CD8-positive, alpha-beta memory T cell (primary cell): Measurements from ENCODE around the gene TCERG1. TPM values are rescaled to one million over a fixed set of nuclear protein-coding genes. Genes with fewer than 3 reads are reported as not detected.

Experiments
- CTCF ChIA-PET: fragments of 350-600 bp; sonication (Branson Sonifier 250); formaldehyde crosslinking; loops from one replicate; lab custom pipeline; 2021; ENCODE audit warnings: antibody characterized with exemption; lab: Charles Lee
- POLR2A ChIA-PET: fragments of 350-600 bp; sonication (Branson Sonifier 250); formaldehyde crosslinking; loops from one replicate; lab custom pipeline; 2021; ENCODE audit warnings: antibody characterized with exemption; lab: Charles Lee
- DNase-seq, 5 donors: peaks; one replicate each; pipeline versions ENCODE4 v3.0.0 to v3.0.0-alpha.2; 2020 to 2022; ENCODE audit warnings: mixed read lengths in 1 of 5
- H3K27ac ChIP-seq: one replicate; pipeline ENCODE4 v1.7.0; 2013; ENCODE audit warnings: low read depth, mild to moderate bottlenecking, low read length, moderate library complexity
- H3K27me3 ChIP-seq: 2 replicates; pipeline ENCODE4 v1.7.0; 2013; ENCODE audit warnings: low read length, mild to moderate bottlenecking; ENCODE audit not compliant: insufficient read depth, poor library complexity, severe bottlenecking
- H3K36me3 ChIP-seq: 2 replicates; pipeline ENCODE4 v1.7.0; 2013; ENCODE audit warnings: mild to moderate bottlenecking, low read length, moderate library complexity; ENCODE audit not compliant: insufficient read depth
- H3K4me1 ChIP-seq: 2 replicates; pipeline ENCODE4 v1.7.0; 2013; ENCODE audit warnings: mild to moderate bottlenecking, low read length, moderate library complexity; ENCODE audit not compliant: insufficient read depth
- H3K4me3 ChIP-seq: 2 replicates; pipeline ENCODE4 v1.7.0; 2013; ENCODE audit warnings: mild to moderate bottlenecking, low read length
- H3K9me3 ChIP-seq: 2 replicates; pipeline ENCODE4 v1.7.0; 2013; ENCODE audit warnings: mild to moderate bottlenecking, low read length
- H3K27ac Mint-ChIP-seq, 8 donors: one replicate each; pipeline ENCODE4 v1.8.0; 2020 to 2021; ENCODE audit warnings: mixed read lengths in 8 of 8, mild to moderate bottlenecking in 6 of 8, inconsistent platforms in 3 of 8, moderate library complexity in 3 of 8
- H3K27me3 Mint-ChIP-seq, 2 donors: one replicate each; pipeline ENCODE4 v1.8.0; 2020 to 2021; ENCODE audit warnings: mixed read lengths in 2 of 2, mild to moderate bottlenecking in 1 of 2, moderate library complexity in 1 of 2
- H3K36me3 Mint-ChIP-seq, 3 donors: one replicate each; pipeline ENCODE4 v1.8.0; 2020 to 2021; ENCODE audit warnings: mixed read lengths in 3 of 3, inconsistent platforms in 1 of 3, mild to moderate bottlenecking in 1 of 3
- H3K4me1 Mint-ChIP-seq, 3 donors: one replicate each; pipeline ENCODE4 v1.8.0; 2020 to 2021; ENCODE audit warnings: mixed read lengths in 3 of 3, inconsistent platforms in 1 of 3, mild to moderate bottlenecking in 1 of 3
- H3K4me3 Mint-ChIP-seq, 7 donors: one replicate each; pipeline ENCODE4 v1.8.0; 2020 to 2021; ENCODE audit warnings: mixed read lengths in 7 of 7, mild to moderate bottlenecking in 6 of 7, moderate library complexity in 4 of 7, inconsistent platforms in 2 of 7
- H3K9me3 Mint-ChIP-seq, 5 donors: one replicate each; pipeline ENCODE4 v1.8.0; 2020 to 2022; ENCODE audit warnings: mixed read lengths in 5 of 5, mild to moderate bottlenecking in 3 of 5, moderate library complexity in 2 of 5, inconsistent platforms in 1 of 5
- polyA plus RNA-seq: library from polyadenylated mRNA; unstranded; fragments of 300-500 nt; fragmentation: Illumina TruSeq; gene quantifications from one replicate; pipeline ENCODE4 v1.2.3, GENCODE V29; 2021
- total RNA-seq, 2 experiments: library from RNA; stranded (reverse); gene quantifications; one replicate each; pipeline ENCODE4 v1.2.3, GENCODE V29; 2021

TCERG1 gene
- total and polyA plus RNA-seq, 3 experiments from 2014 or later: 37.8 to 110 (median 99.4) TPM

- Histone ChIP-seq H3K36me3 (no peaks in the 10 kb centered on the region), H3K9me3 (no peaks in the 10 kb centered on the region), H3K27me3 (no peaks in the 10 kb centered on the region), H3K4me1 (no peaks in the 10 kb centered on the region), H3K27ac (no peak overlapping the region), H3K4me3 (no peak overlapping the region)
- POLR2A ChIA-PET: no interaction called here
- no peaks in the 10 kb centered on the region for H3K9me3 Mint-ChIP-seq
- peaks cover 3 to 5% (median 4%) of the 10 kb centered on the region in 3 donors for H3K4me1 Mint-ChIP-seq
- peaks cover 2 to 8% of the 10 kb centered on the region in 2 donors for H3K27me3 Mint-ChIP-seq
- no peak overlapping the region for H3K27ac Mint-ChIP-seq
- CTCF ChIA-PET: interaction anchor here (1.3 kb wide), 1 partner anchor 12 kb away, joined by 4 read pairs; no protein-coding TSS in a partner anchor
- no peak for DNase-seq
- no peak overlapping the region for H3K4me3 Mint-ChIP-seq
- H3K36me3 Mint-ChIP-seq: no peaks in the 10 kb centered on the region
Measured at GRCh38 chr5:146529984-146530383, 82.9 kb downstream of the TCERG1 start.

DNA sequence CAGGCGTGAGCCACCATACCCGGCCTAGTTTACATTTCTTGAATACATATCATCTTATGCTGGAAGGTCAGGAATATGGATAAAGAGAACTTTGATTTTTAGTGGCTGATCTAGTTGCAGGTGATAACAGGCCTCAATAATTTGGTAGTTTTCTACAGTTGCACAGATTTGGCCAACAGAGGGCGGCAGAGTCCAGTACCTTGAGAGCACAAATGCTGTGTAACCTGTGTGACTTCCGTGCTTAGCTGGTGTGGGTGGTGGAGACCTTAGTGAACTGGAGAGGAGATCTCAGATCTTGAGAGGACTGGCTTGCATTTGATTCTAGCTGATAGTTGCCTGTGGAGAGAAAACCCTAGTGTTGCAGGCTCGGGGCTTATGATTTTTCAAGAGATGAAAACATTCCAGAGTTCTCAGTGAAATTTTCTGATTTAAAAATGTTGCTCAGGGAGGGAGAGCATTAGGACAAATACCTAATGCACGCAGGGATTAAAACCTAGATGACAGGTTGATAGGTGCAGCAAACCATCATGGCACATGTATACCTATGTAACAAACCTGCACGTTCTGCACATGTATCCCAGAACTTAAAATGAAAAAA lies 86.2 kb downstream of the TCERG1 start:
- no peaks in the 10 kb centered on the region for H3K9me3 ChIP-seq
- no peaks in the 10 kb centered on the region for H3K36me3 ChIP-seq
- no peaks in the 10 kb centered on the region for H3K27me3 ChIP-seq
- H3K4me1 ChIP-seq: no peaks in the 10 kb centered on the region
- no peak overlapping the region for H3K4me3 ChIP-seq
- Mint-ChIP-seq H3K4me3 (no peak overlapping the region), H3K27me3 (peaks cover under 1 to 3% of the 10 kb centered on the region in 2 donors), H3K4me1 (peaks cover 3 to 5% (median 4%) of the 10 kb centered on the region in 3 donors), H3K36me3 (no peaks in the 10 kb centered on the region), H3K9me3 (no peaks in the 10 kb centered on the region), H3K27ac (peak overlapping the region in 1 of 8 donors; percentile 78)
- peak; percentile 45 to 81 (median 51) for DNase-seq
- ChIA-PET POLR2A (no interaction called here), CTCF (interaction anchor here (0.5 to 3.8 kb wide), 13 partner anchors 9 to 666 kb away, joined by 3 to 33 read pairs (median 4); no protein-coding TSS in a partner anchor)
- H3K27ac ChIP-seq: no peak overlapping the region

- Histone ChIP-seq H3K4me1 (no peaks in the 10 kb centered on the region), H3K4me3 (no peak overlapping the region), H3K9me3 (no peaks in the 10 kb centered on the region), H3K27me3 (no peaks in the 10 kb centered on the region), H3K27ac (no peak overlapping the region), H3K36me3 (no peaks in the 10 kb centered on the region)
- peaks cover 3 to 5% (median 4%) of the 10 kb centered on the region in 3 donors for H3K4me1 Mint-ChIP-seq
- POLR2A ChIA-PET: no interaction called here
- peaks cover 0 to 3% of the 10 kb centered on the region in 2 donors for H3K27me3 Mint-ChIP-seq
- H3K4me3 Mint-ChIP-seq: no peak overlapping the region
- CTCF ChIA-PET: interaction anchor here (0.5 to 3.8 kb wide), 13 partner anchors 8 to 666 kb away, joined by 3 to 33 read pairs (median 4); no protein-coding TSS in a partner anchor
- no peaks in the 10 kb centered on the region for H3K9me3 Mint-ChIP-seq
- no peak for DNase-seq
- H3K36me3 Mint-ChIP-seq: no peaks in the 10 kb centered on the region
- no peak overlapping the region for H3K27ac Mint-ChIP-seq
Measured at GRCh38 chr5:146533882-146534281, 86.7 kb downstream of the TCERG1 start.

- Mint-ChIP-seq H3K36me3 (no peaks in the 10 kb centered on the region), H3K4me3 (no peak overlapping the region), H3K27me3 (peaks cover 0 to 1% of the 10 kb centered on the region in 2 donors), H3K4me1 (peaks cover under 1 to 3% (median 1%) of the 10 kb centered on the region in 3 donors), H3K9me3 (no peaks in the 10 kb centered on the region), H3K27ac (no peak overlapping the region)
- no peaks in the 10 kb centered on the region for H3K9me3 ChIP-seq
- CTCF ChIA-PET: interaction anchor here (0.8 to 2.2 kb wide), 3 partner anchors 9 to 651 kb away, joined by 3 to 13 read pairs (median 6); no protein-coding TSS in a partner anchor
- no peaks in the 10 kb centered on the region for H3K36me3 ChIP-seq
- no peak for DNase-seq
- POLR2A ChIA-PET: no interaction called here
- no peak overlapping the region for H3K4me3 ChIP-seq
- H3K27ac ChIP-seq: no peak overlapping the region
- H3K27me3 ChIP-seq: no peaks in the 10 kb centered on the region
- no peaks in the 10 kb centered on the region for H3K4me1 ChIP-seq
Measured at GRCh38 chr5:146538432-146538831, 91.3 kb downstream of the TCERG1 start.

- CTCF ChIA-PET: interaction anchor here (1.6 to 3.5 kb wide), 3 partner anchors 14 to 427 kb away, joined by 3 to 48 read pairs (median 13); no protein-coding TSS in a partner anchor
- Mint-ChIP-seq H3K4me3 (no peak overlapping the region), H3K27ac (no peak overlapping the region), H3K36me3 (no peaks in the 10 kb centered on the region), H3K27me3 (peaks cover 0 to 1% of the 10 kb centered on the region in 2 donors), H3K4me1 (peaks cover 0 to 2% (median 0%) of the 10 kb centered on the region in 3 donors), H3K9me3 (no peaks in the 10 kb centered on the region)
- H3K4me3 ChIP-seq: no peak overlapping the region
- no peak overlapping the region for H3K27ac ChIP-seq
- H3K4me1 ChIP-seq: no peaks in the 10 kb centered on the region
- no peaks in the 10 kb centered on the region for H3K27me3 ChIP-seq
- no peaks in the 10 kb centered on the region for H3K9me3 ChIP-seq
- DNase-seq: no peak
- H3K36me3 ChIP-seq: no peaks in the 10 kb centered on the region
- POLR2A ChIA-PET: no interaction called here
Measured at GRCh38 chr5:146539973-146540372, 92.8 kb downstream of the TCERG1 start.

- ChIA-PET CTCF (interaction anchor here (1.6 to 3.5 kb wide), 2 partner anchors 14 to 426 kb away, joined by 3 to 48 read pairs; no protein-coding TSS in a partner anchor), POLR2A (no interaction called here)
- Mint-ChIP-seq H3K4me3 (no peak overlapping the region), H3K27me3 (peaks cover 0 to 1% of the 10 kb centered on the region in 2 donors), H3K4me1 (peaks cover 0 to 2% (median 0%) of the 10 kb centered on the region in 3 donors), H3K27ac (no peak overlapping the region), H3K9me3 (no peaks in the 10 kb centered on the region), H3K36me3 (no peaks in the 10 kb centered on the region)
- no peaks in the 10 kb centered on the region for H3K36me3 ChIP-seq
- no peak for DNase-seq
- no peaks in the 10 kb centered on the region for H3K27me3 ChIP-seq
- no peak overlapping the region for H3K27ac ChIP-seq
- no peaks in the 10 kb centered on the region for H3K4me1 ChIP-seq
- H3K4me3 ChIP-seq: no peak overlapping the region
- no peaks in the 10 kb centered on the region for H3K9me3 ChIP-seq
Measured at GRCh38 chr5:146540414-146540813, 93.3 kb downstream of the TCERG1 start.

DNA sequence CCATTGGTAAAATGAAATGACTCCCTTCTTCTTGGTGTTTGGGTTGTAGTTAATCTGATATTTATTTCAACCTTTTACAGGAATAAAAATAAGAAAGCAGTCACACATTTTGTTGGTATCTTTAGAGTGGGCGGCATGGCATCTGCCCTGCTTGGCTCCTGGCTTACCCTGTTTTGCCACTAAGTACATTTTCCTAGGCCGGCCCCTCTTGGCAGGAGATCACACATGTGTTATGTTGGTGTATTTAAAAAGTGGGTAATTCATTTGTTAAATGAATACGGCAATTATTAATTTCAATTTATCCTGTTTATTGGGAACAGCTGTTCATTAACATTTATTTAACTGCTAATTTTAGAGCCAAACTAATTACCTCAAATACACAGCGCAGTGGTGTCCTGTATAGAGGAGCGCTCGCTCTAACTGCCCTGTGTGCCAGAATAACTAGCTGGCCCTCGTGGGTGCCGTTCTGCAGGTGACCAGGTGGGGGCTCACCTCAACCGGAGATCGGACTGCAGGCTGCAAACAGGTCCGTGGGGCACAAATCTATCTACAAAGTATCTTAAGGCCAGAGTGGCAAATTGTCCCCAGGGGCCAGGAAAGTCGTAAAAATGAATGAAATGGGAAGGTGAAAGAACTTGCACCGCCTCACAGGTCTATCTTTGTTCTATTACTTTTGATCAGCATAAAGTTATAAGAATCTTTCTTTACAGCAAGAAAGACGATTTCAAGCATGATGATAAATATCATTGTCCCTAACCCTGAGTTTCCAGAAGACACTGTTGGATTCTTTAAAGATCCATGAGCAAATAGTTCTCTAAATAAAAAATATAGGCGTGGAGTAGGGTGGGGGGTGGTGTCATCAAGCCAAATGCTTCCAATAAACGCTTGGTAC lies 95.1 kb downstream of the TCERG1 start:
- H3K36me3 Mint-ChIP-seq: no peaks in the 10 kb centered on the region
- POLR2A ChIA-PET: no interaction called here

More for the DNA sequence above, 95.1 kb downstream of the TCERG1 start:
- Mint-ChIP-seq H3K27ac (no peak overlapping the region), H3K9me3 (no peaks in the 10 kb centered on the region), H3K27me3 (no peaks in the 10 kb centered on the region), H3K4me1 (peaks cover 0 to 2% (median 0%) of the 10 kb centered on the region in 3 donors), H3K4me3 (no peak overlapping the region)
- H3K36me3 ChIP-seq: no peaks in the 10 kb centered on the region
- H3K4me3 ChIP-seq: no peak overlapping the region
- CTCF ChIA-PET: interaction anchor here (0.8 to 3.5 kb wide), 12 partner anchors 9 to 646 kb away, joined by 3 to 48 read pairs (median 5); no protein-coding TSS in a partner anchor
- DNase-seq: peak; percentile 48 to 73 (median 52)
- no peaks in the 10 kb centered on the region for H3K4me1 ChIP-seq
- no peaks in the 10 kb centered on the region for H3K9me3 ChIP-seq
- H3K27me3 ChIP-seq: no peaks in the 10 kb centered on the region
- no peak overlapping the region for H3K27ac ChIP-seq
